Stimulated activated memory B cell treated with anti-CD40 and anti-IgM and Interleukin-4, amounts not matched to agents 10 μg/mL and 1 μg/mL and 100 μg/mL, for 72 hours (primary cell): Measurements from ENCODE around the gene SLC15A1.
A peak's percentile ranks its signal among the peaks of the same experiment; 100 is the strongest.

Experiments
- ATAC-seq: fragments of 150-1000 bp; cut with Tn5 transposase; 2 replicates; pipeline ENCODE4 v1.10.0; 2021
- H3K27ac Mint-ChIP-seq: one replicate; pipeline ENCODE4 v1.8.0; 2022; ENCODE audit warnings: mild to moderate bottlenecking, mixed read lengths
- H3K27me3 Mint-ChIP-seq: one replicate; pipeline ENCODE4 v1.8.0; 2022; ENCODE audit warnings: mixed read lengths
- H3K36me3 Mint-ChIP-seq: one replicate; pipeline ENCODE4 v1.8.0; 2022; ENCODE audit warnings: mixed read lengths
- H3K4me1 Mint-ChIP-seq: one replicate; pipeline ENCODE4 v1.8.0; 2022; ENCODE audit warnings: mixed read lengths
- H3K4me3 Mint-ChIP-seq: one replicate; pipeline ENCODE4 v1.8.0; 2022; ENCODE audit warnings: mild to moderate bottlenecking, moderate library complexity, mixed read lengths
- H3K9me3 Mint-ChIP-seq: one replicate; pipeline ENCODE4 v1.8.0; 2022; ENCODE audit warnings: mixed read lengths

Gene SLC15A1

GRCh38 chr13:98752467-98753290 is at the start of gene SLC15A1:
TSS of gene SLC15A1 (minus strand) at chr13:98752672. CDS start at chr13:98752598, 74 bp downstream.
- no peaks in the 10 kb centered on the region for H3K4me1 Mint-ChIP-seq
- peaks cover 7% of the 10 kb centered on the region for H3K36me3 Mint-ChIP-seq
- ATAC-seq = peak; percentile 40
- peaks cover 7% of the 10 kb centered on the region for H3K9me3 Mint-ChIP-seq
- H3K4me3 Mint-ChIP-seq = no peak within 1 kb of the TSS
- H3K27ac Mint-ChIP-seq = no peak within 1 kb of the TSS
- peaks cover 63% of the 10 kb centered on the region for H3K27me3 Mint-ChIP-seq

- no peaks in the 10 kb centered on the region for H3K4me1 Mint-ChIP-seq
- no peak overlapping the region for H3K4me3 Mint-ChIP-seq
- H3K27ac Mint-ChIP-seq = no peak overlapping the region
- no peak for ATAC-seq
- no peaks in the 10 kb centered on the region for H3K9me3 Mint-ChIP-seq
- no peaks in the 10 kb centered on the region for H3K27me3 Mint-ChIP-seq
- peaks cover 62% of the 10 kb centered on the region for H3K36me3 Mint-ChIP-seq
Measured at GRCh38 chr13:98801626-98802418, 49.4 kb upstream of the SLC15A1 start.

- peaks cover 65% of the 10 kb centered on the region for H3K36me3 Mint-ChIP-seq
- H3K4me3 Mint-ChIP-seq = no peak overlapping the region
- H3K9me3 Mint-ChIP-seq = no peaks in the 10 kb centered on the region
- ATAC-seq = no peak
- H3K27me3 Mint-ChIP-seq = no peaks in the 10 kb centered on the region
- H3K4me1 Mint-ChIP-seq = no peaks in the 10 kb centered on the region
- no peak overlapping the region for H3K27ac Mint-ChIP-seq
Measured at GRCh38 chr13:98800078-98800477, 47.6 kb upstream of the SLC15A1 start.

- H3K4me1 Mint-ChIP-seq = no peaks in the 10 kb centered on the region
- no peak overlapping the region for H3K27ac Mint-ChIP-seq
- no peaks in the 10 kb centered on the region for H3K9me3 Mint-ChIP-seq
- H3K36me3 Mint-ChIP-seq = peaks cover 65% of the 10 kb centered on the region
- H3K4me3 Mint-ChIP-seq = no peak overlapping the region
- H3K27me3 Mint-ChIP-seq = no peaks in the 10 kb centered on the region
- ATAC-seq = no peak
Measured at GRCh38 chr13:98798849-98799645, 46.6 kb upstream of the SLC15A1 start.

- peaks cover 72% of the 10 kb centered on the region for H3K36me3 Mint-ChIP-seq
- H3K27ac Mint-ChIP-seq = no peak overlapping the region
- no peaks in the 10 kb centered on the region for H3K27me3 Mint-ChIP-seq
- no peaks in the 10 kb centered on the region for H3K4me1 Mint-ChIP-seq
- H3K9me3 Mint-ChIP-seq = no peaks in the 10 kb centered on the region
- no peak overlapping the region for H3K4me3 Mint-ChIP-seq
- no peak for ATAC-seq
Measured at GRCh38 chr13:98797456-98797855, 45.0 kb upstream of the SLC15A1 start.

GRCh38 chr13:98796798-98797197 is 44.3 kb upstream of the SLC15A1 start:
- no peaks in the 10 kb centered on the region for H3K9me3 Mint-ChIP-seq
- H3K27ac Mint-ChIP-seq = no peak overlapping the region
- no peaks in the 10 kb centered on the region for H3K4me1 Mint-ChIP-seq
- ATAC-seq = no peak
- H3K27me3 Mint-ChIP-seq = no peaks in the 10 kb centered on the region
- peaks cover 73% of the 10 kb centered on the region for H3K36me3 Mint-ChIP-seq
- H3K4me3 Mint-ChIP-seq = no peak overlapping the region

- Mint-ChIP-seq H3K9me3 (no peaks in the 10 kb centered on the region), H3K27me3 (no peaks in the 10 kb centered on the region), H3K4me3 (no peak overlapping the region), H3K27ac (no peak overlapping the region), H3K4me1 (no peaks in the 10 kb centered on the region), H3K36me3 (peaks cover 73% of the 10 kb centered on the region)
- ATAC-seq = no peak
Measured at GRCh38 chr13:98796191-98796590, 43.7 kb upstream of the SLC15A1 start.

- Mint-ChIP-seq H3K4me1 (no peaks in the 10 kb centered on the region), H3K4me3 (no peak overlapping the region), H3K36me3 (peaks cover 73% of the 10 kb centered on the region), H3K27ac (no peak overlapping the region), H3K9me3 (no peaks in the 10 kb centered on the region), H3K27me3 (no peaks in the 10 kb centered on the region)
- no peak for ATAC-seq
Measured at GRCh38 chr13:98795220-98795619, 42.7 kb upstream of the SLC15A1 start.

- Mint-ChIP-seq H3K9me3 (no peaks in the 10 kb centered on the region), H3K4me1 (no peaks in the 10 kb centered on the region), H3K27ac (no peak overlapping the region), H3K36me3 (peaks cover 66% of the 10 kb centered on the region), H3K4me3 (no peak overlapping the region), H3K27me3 (no peaks in the 10 kb centered on the region)
- no peak for ATAC-seq
Measured at GRCh38 chr13:98794498-98794897, 42.0 kb upstream of the SLC15A1 start.

GRCh38 chr13:98792785-98793495 is 40.5 kb upstream of the SLC15A1 start:
- Mint-ChIP-seq H3K9me3 (no peaks in the 10 kb centered on the region), H3K27ac (no peak overlapping the region), H3K4me3 (no peak overlapping the region), H3K36me3 (peaks cover 56% of the 10 kb centered on the region), H3K27me3 (peaks cover 9% of the 10 kb centered on the region), H3K4me1 (peaks cover 7% of the 10 kb centered on the region)
- no peak for ATAC-seq

GRCh38 chr13:98792321-98792720 is 39.8 kb upstream of the SLC15A1 start:
- H3K27ac Mint-ChIP-seq = no peak overlapping the region
- H3K27me3 Mint-ChIP-seq = peaks cover 15% of the 10 kb centered on the region
- no peaks in the 10 kb centered on the region for H3K9me3 Mint-ChIP-seq
- H3K4me3 Mint-ChIP-seq = no peak overlapping the region
- H3K4me1 Mint-ChIP-seq = peaks cover 7% of the 10 kb centered on the region
- H3K36me3 Mint-ChIP-seq = peaks cover 50% of the 10 kb centered on the region
- no peak for ATAC-seq

GRCh38 chr13:98791611-98792010 is 39.1 kb upstream of the SLC15A1 start:
- no peak for ATAC-seq
- Mint-ChIP-seq H3K36me3 (peaks cover 43% of the 10 kb centered on the region), H3K27me3 (peaks cover 17% of the 10 kb centered on the region), H3K4me1 (peaks cover 7% of the 10 kb centered on the region), H3K27ac (no peak overlapping the region), H3K9me3 (no peaks in the 10 kb centered on the region), H3K4me3 (no peak overlapping the region)

GRCh38 chr13:98787996-98788395 is 35.5 kb upstream of the SLC15A1 start:
- Mint-ChIP-seq H3K36me3 (peaks cover 14% of the 10 kb centered on the region), H3K27me3 (peaks cover 18% of the 10 kb centered on the region), H3K4me3 (no peak overlapping the region), H3K9me3 (no peaks in the 10 kb centered on the region), H3K27ac (no peak overlapping the region), H3K4me1 (peaks cover 7% of the 10 kb centered on the region)
- ATAC-seq = no peak

GRCh38 chr13:98787173-98787572 is 34.7 kb upstream of the SLC15A1 start:
- no peak overlapping the region for H3K27ac Mint-ChIP-seq
- peaks cover 6% of the 10 kb centered on the region for H3K36me3 Mint-ChIP-seq
- H3K4me3 Mint-ChIP-seq = no peak overlapping the region
- peaks cover 26% of the 10 kb centered on the region for H3K27me3 Mint-ChIP-seq
- H3K4me1 Mint-ChIP-seq = peaks cover 7% of the 10 kb centered on the region
- no peaks in the 10 kb centered on the region for H3K9me3 Mint-ChIP-seq
- ATAC-seq = no peak

GRCh38 chr13:98786023-98786422 is 33.6 kb upstream of the SLC15A1 start:
- H3K4me3 Mint-ChIP-seq = no peak overlapping the region
- no peaks in the 10 kb centered on the region for H3K9me3 Mint-ChIP-seq
- ATAC-seq = no peak
- peaks cover 37% of the 10 kb centered on the region for H3K27me3 Mint-ChIP-seq
- no peak overlapping the region for H3K27ac Mint-ChIP-seq
- H3K36me3 Mint-ChIP-seq = no peaks in the 10 kb centered on the region
- peaks cover 7% of the 10 kb centered on the region for H3K4me1 Mint-ChIP-seq
